Liver (tissue), 9 donors: ENCODE measurements around the gene ELAVL1. TPM values are rescaled to one million over a fixed set of nuclear protein-coding genes. Genes with fewer than 3 reads are reported as not detected.

Experiments used
- DNase-seq: peaks from one replicate; pipeline ENCODE4 v3.0.0-alpha.2; 2017; ENCODE audit warnings: low spot score
- H3K27ac ChIP-seq, 2 donors: one replicate each; pipeline ENCODE4 v1.7.0; 2013; ENCODE audit warnings: inconsistent platforms in 2 of 2, low read length in 2 of 2, control low read depth in 1 of 2, low read depth in 1 of 2, mild to moderate bottlenecking in 1 of 2
- H3K27me3 ChIP-seq, 4 donors: one replicate each; pipeline versions ENCODE4 v1.6.1 to v1.7.0; 2013; ENCODE audit warnings: low read length in 3 of 4, inconsistent platforms in 1 of 4, mild to moderate bottlenecking in 1 of 4, moderate library complexity in 1 of 4; ENCODE audit not compliant: control insufficient read depth in 4 of 4, insufficient read depth in 4 of 4
- H3K36me3 ChIP-seq, 4 donors: one replicate each; pipeline versions ENCODE4 v1.6.1 to v1.7.0; 2013; ENCODE audit warnings: low read length in 3 of 4, mild to moderate bottlenecking in 3 of 4, low read depth in 1 of 4, moderate library complexity in 1 of 4; ENCODE audit not compliant: control insufficient read depth in 4 of 4, insufficient read depth in 3 of 4
- H3K4me1 ChIP-seq, 4 donors: one replicate each; pipeline versions ENCODE4 v1.6.1 to v1.7.0; 2013; ENCODE audit warnings: low read length in 3 of 4, mild to moderate bottlenecking in 3 of 4, moderate library complexity in 1 of 4; ENCODE audit not compliant: control insufficient read depth in 4 of 4, insufficient read depth in 4 of 4
- H3K4me3 ChIP-seq, 3 donors: one replicate each; pipeline versions ENCODE4 v1.6.1 to v1.7.0; 2013; ENCODE audit warnings: low read length in 3 of 3, control low read depth in 1 of 3, low read depth in 1 of 3, mild to moderate bottlenecking in 1 of 3
- H3K9ac ChIP-seq, 2 donors: one replicate each; pipeline ENCODE4 v1.7.0; 2013; ENCODE audit warnings: low read length in 2 of 2, mild to moderate bottlenecking in 2 of 2, moderate library complexity in 2 of 2, control low read depth in 1 of 2, low read depth in 1 of 2
- H3K9me3 ChIP-seq, 4 donors: one replicate each; pipeline versions ENCODE4 v1.6.1 to v1.7.0; 2013; ENCODE audit warnings: low read length in 3 of 4; ENCODE audit not compliant: control insufficient read depth in 4 of 4
- ATF3 ChIP-seq: IDR thresholded peaks from 2 replicates; pipeline ENCODE4 v1.6.1; 2016; ENCODE audit warnings: antibody characterized with exemption
- CTCF ChIP-seq: fragments of 150-350 bp; IDR thresholded peaks from 2 replicates; pipeline ENCODE4 v1.5.1; 2017; ENCODE audit warnings: improper control_type of control experiment, low read depth, low read length; ENCODE audit not compliant: missing input control
- EGR1 ChIP-seq, 2 donors: IDR thresholded peaks; 2 replicates each; pipeline ENCODE4 v1.6.1; 2016 to 2018; ENCODE audit warnings: antibody characterized with exemption in 2 of 2, low read depth in 2 of 2
- FOXA1 ChIP-seq: IDR thresholded peaks from 2 replicates; pipeline ENCODE4 v1.6.1; 2016; ENCODE audit warnings: antibody characterized with exemption
- FOXA2 ChIP-seq: IDR thresholded peaks from 2 replicates; pipeline ENCODE4 v1.6.1; 2016; ENCODE audit warnings: antibody characterized with exemption
- GABPA ChIP-seq, 2 donors: IDR thresholded peaks in 1 of 2; conservative IDR thresholded peaks in 1 of 2; 2 replicates each; pipeline ENCODE4 v1.6.1; 2016; ENCODE audit warnings: antibody characterized with exemption in 2 of 2, mild to moderate bottlenecking in 1 of 2, moderate library complexity in 1 of 2
- HNF4A ChIP-seq, 2 donors: conservative IDR thresholded peaks; 2 replicates each; pipeline ENCODE4 v1.6.1; 2016; ENCODE audit warnings: antibody characterized with exemption in 2 of 2, mild to moderate bottlenecking in 2 of 2
- HNF4G ChIP-seq: IDR thresholded peaks from 2 replicates; pipeline ENCODE4 v1.6.1; 2016; ENCODE audit warnings: antibody characterized with exemption
- JUND ChIP-seq, 2 donors: IDR thresholded peaks; 2 replicates each; pipeline ENCODE4 v1.6.1; 2016; ENCODE audit warnings: antibody characterized with exemption in 2 of 2
- NR2F2 ChIP-seq: IDR thresholded peaks from 2 replicates; pipeline ENCODE4 v1.6.1; 2016; ENCODE audit warnings: antibody characterized with exemption
- RAD21 ChIP-seq, 2 donors: IDR thresholded peaks; 2 replicates each; pipeline ENCODE4 v1.6.1; 2016; ENCODE audit warnings: antibody characterized with exemption in 2 of 2, mild to moderate bottlenecking in 2 of 2
- RXRA ChIP-seq, 2 donors: IDR thresholded peaks; 2 replicates each; pipeline ENCODE4 v1.6.1; 2017 to 2018; ENCODE audit warnings: antibody characterized with exemption in 2 of 2, mild to moderate bottlenecking in 1 of 2
- SP1 ChIP-seq: IDR thresholded peaks from 2 replicates; pipeline ENCODE4 v1.6.1; 2018; ENCODE audit warnings: antibody characterized with exemption, mild to moderate bottlenecking
- TAF1 ChIP-seq: conservative IDR thresholded peaks from 2 replicates; pipeline ENCODE4 v1.6.1; 2016; ENCODE audit warnings: antibody characterized with exemption, mild to moderate bottlenecking
- YY1 ChIP-seq: IDR thresholded peaks from 2 replicates; pipeline ENCODE4 v1.6.1; 2016; ENCODE audit warnings: antibody characterized with exemption, mild to moderate bottlenecking
- WGBS: extraction: QIAGEN DNeasy Blood & Tissue Kit; methylation state at CpG from one replicate; pipeline ENCODE4 v1.1.7; 2013; 5-methylcytosine and 5-hydroxymethylcytosine counted together
- polyA plus RNA-seq, 2 donors: library from polyadenylated mRNA; stranded (reverse) in 1 of 2; unstranded in 1 of 2; fragments of 200-250 nt in 1 of 2; fragments of >200 nt in 1 of 2; fragmentation: Nextera tagmentation in 1 of 2; extraction: Ambion mirVana in 1 of 2; gene quantifications; one replicate each; pipeline versions ENCODE4 v1.2.1 to v1.2.3, GENCODE V29; 2013 to 2015
- total RNA-seq, 2 donors: library from RNA; depleted of rRNA; stranded (reverse); fragments of >200 nt; gene quantifications; one replicate each; pipeline ENCODE4 v1.2.3, GENCODE V29; 2014
- TF ChIP-seq, protein P1 (sequence below): IDR thresholded peaks from 2 replicates; pipeline ENCODE4 v1.6.1; 2016; ENCODE audit warnings: antibody characterized with exemption, mild to moderate bottlenecking
- TF ChIP-seq, protein P2 (sequence below): IDR thresholded peaks from 2 replicates; pipeline ENCODE4 v1.6.1; 2016; ENCODE audit warnings: antibody characterized with exemption
- TF ChIP-seq, protein P3 (sequence below): IDR thresholded peaks from 2 replicates; pipeline ENCODE4 v1.6.1; 2016; ENCODE audit warnings: antibody characterized with exemption
- donor health status: healthy.
- donor health status: healthy.
- donor health status: healthy.
- donor health status: healthy.
- donor health status: healthy.

Gene ELAVL1
- total and polyA plus RNA-seq, 4 donors = 14.4 to 33.7 (median 19.1) TPM

DNA sequence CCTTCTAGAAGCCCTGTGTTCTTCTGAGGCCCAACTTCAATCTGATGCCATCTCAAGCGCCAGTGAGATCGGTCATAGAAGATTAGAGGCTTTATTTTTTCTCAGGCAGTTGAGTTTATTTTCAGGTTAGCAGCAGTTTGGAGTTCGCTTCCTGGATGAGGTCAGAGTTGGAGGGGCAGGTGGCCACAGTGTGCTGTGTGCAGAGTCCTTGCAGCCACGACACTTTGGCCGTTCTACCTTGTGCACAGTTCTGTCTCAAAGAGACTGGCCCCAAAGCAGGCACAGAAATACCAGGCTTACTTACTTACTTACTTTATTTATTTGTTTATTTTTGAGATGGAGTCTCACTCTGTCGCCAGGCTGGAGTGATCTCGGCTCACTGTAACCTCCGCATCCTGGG, 15.9 kb upstream of the ELAVL1 start:
- H3K4me3 ChIP-seq = no peak overlapping the region
- no peak overlapping the region for H3K27ac ChIP-seq
- TF ChIP-seq ATF3 (no peak), YY1 (no peak), TAF1 (no peak), GABPA (IDR thresholded peaks at IDR 0.05 in 1 of 2, conservative IDR thresholded peaks at IDR 0.05 in 1 of 2) (no peak), SP1 (no peak), CTCF (no peak), HNF4G (no peak), RXRA (IDR thresholded peaks at IDR 0.05) (no peak), EGR1 (IDR thresholded peaks at IDR 0.05; ENCODE audit: low read depth in 2 of 2) (no peak), JUND (IDR thresholded peaks at IDR 0.05) (no peak), FOXA1 (no peak), FOXA2 (no peak), NR2F2 (no peak), RAD21 (IDR thresholded peaks at IDR 0.05) (no peak), HNF4A (conservative IDR thresholded peaks at IDR 0.05) (no peak)
- TF ChIP-seq, protein P1, sequence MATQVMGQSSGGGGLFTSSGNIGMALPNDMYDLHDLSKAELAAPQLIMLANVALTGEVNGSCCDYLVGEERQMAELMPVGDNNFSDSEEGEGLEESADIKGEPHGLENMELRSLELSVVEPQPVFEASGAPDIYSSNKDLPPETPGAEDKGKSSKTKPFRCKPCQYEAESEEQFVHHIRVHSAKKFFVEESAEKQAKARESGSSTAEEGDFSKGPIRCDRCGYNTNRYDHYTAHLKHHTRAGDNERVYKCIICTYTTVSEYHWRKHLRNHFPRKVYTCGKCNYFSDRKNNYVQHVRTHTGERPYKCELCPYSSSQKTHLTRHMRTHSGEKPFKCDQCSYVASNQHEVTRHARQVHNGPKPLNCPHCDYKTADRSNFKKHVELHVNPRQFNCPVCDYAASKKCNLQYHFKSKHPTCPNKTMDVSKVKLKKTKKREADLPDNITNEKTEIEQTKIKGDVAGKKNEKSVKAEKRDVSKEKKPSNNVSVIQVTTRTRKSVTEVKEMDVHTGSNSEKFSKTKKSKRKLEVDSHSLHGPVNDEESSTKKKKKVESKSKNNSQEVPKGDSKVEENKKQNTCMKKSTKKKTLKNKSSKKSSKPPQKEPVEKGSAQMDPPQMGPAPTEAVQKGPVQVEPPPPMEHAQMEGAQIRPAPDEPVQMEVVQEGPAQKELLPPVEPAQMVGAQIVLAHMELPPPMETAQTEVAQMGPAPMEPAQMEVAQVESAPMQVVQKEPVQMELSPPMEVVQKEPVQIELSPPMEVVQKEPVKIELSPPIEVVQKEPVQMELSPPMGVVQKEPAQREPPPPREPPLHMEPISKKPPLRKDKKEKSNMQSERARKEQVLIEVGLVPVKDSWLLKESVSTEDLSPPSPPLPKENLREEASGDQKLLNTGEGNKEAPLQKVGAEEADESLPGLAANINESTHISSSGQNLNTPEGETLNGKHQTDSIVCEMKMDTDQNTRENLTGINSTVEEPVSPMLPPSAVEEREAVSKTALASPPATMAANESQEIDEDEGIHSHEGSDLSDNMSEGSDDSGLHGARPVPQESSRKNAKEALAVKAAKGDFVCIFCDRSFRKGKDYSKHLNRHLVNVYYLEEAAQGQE = no peak
- TF ChIP-seq, protein P2, sequence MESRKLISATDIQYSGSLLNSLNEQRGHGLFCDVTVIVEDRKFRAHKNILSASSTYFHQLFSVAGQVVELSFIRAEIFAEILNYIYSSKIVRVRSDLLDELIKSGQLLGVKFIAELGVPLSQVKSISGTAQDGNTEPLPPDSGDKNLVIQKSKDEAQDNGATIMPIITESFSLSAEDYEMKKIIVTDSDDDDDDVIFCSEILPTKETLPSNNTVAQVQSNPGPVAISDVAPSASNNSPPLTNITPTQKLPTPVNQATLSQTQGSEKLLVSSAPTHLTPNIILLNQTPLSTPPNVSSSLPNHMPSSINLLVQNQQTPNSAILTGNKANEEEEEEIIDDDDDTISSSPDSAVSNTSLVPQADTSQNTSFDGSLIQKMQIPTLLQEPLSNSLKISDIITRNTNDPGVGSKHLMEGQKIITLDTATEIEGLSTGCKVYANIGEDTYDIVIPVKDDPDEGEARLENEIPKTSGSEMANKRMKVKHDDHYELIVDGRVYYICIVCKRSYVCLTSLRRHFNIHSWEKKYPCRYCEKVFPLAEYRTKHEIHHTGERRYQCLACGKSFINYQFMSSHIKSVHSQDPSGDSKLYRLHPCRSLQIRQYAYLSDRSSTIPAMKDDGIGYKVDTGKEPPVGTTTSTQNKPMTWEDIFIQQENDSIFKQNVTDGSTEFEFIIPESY = no peak
- TF ChIP-seq, protein P3, sequence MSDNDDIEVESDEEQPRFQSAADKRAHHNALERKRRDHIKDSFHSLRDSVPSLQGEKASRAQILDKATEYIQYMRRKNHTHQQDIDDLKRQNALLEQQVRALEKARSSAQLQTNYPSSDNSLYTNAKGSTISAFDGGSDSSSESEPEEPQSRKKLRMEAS = no peak
- WGBS = 73% methylated on average over 8 of the region's 8 CpGs
- H3K4me1 ChIP-seq = peaks cover 0 to 21% (median 9%) of the 10 kb centered on the region in 4 donors
- no peaks in the 10 kb centered on the region for H3K27me3 ChIP-seq
- DNase-seq = no peak
- H3K36me3 ChIP-seq = no peaks in the 10 kb centered on the region
- H3K9ac ChIP-seq = no peak overlapping the region
- H3K9me3 ChIP-seq = no peaks in the 10 kb centered on the region

DNA sequence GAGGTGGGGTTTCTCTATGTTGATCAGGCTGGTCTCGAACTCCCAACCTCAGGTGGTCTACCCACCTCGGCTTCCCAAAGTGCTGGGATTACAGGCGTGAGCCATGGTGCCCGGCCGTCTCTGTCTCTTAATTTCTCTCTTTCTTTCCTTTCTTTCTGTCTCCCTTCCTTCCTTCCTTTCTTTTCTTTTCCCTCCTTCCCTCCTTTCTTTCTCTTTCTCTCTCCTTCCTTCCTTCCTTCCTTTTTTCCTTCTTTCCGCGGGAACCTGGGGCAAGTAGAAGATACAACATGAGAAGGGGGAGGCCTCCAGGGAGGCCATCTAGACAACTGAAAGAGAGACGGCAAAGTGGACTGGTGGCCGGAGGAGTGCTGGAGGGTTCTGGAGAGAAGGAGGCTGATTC, 15.2 kb upstream of the ELAVL1 start:
- no peaks in the 10 kb centered on the region for H3K9me3 ChIP-seq
- H3K4me1 ChIP-seq = peaks cover 0 to 21% (median 9%) of the 10 kb centered on the region in 4 donors
- H3K36me3 ChIP-seq = no peaks in the 10 kb centered on the region
- no peak overlapping the region for H3K9ac ChIP-seq
- H3K27me3 ChIP-seq = no peaks in the 10 kb centered on the region
- WGBS = 92% methylated on average over 9 of the region's 9 CpGs
- no peak overlapping the region for H3K27ac ChIP-seq
- H3K4me3 ChIP-seq = no peak overlapping the region
- TF ChIP-seq ATF3 = no peak
- no peak for TF ChIP-seq YY1
- TF ChIP-seq JUND (IDR thresholded peaks at IDR 0.05) = no peak
- no peak for TF ChIP-seq EGR1 (IDR thresholded peaks at IDR 0.05; ENCODE audit: low read depth in 2 of 2)
- TF ChIP-seq TAF1 = no peak
- no peak for TF ChIP-seq RXRA (IDR thresholded peaks at IDR 0.05)
- no peak for TF ChIP-seq SP1
- TF ChIP-seq RAD21 (IDR thresholded peaks at IDR 0.05) = no peak
- TF ChIP-seq FOXA1 = no peak
- DNase-seq = no peak
